ENCODE results near the gene LEFTY2.
"Not testable (repeated sequence)": the region's sequence is repeated elsewhere in the genome, so short reads cannot be mapped to it uniquely, and the experiment has no call there.

LEFTY2 gene

DNA sequence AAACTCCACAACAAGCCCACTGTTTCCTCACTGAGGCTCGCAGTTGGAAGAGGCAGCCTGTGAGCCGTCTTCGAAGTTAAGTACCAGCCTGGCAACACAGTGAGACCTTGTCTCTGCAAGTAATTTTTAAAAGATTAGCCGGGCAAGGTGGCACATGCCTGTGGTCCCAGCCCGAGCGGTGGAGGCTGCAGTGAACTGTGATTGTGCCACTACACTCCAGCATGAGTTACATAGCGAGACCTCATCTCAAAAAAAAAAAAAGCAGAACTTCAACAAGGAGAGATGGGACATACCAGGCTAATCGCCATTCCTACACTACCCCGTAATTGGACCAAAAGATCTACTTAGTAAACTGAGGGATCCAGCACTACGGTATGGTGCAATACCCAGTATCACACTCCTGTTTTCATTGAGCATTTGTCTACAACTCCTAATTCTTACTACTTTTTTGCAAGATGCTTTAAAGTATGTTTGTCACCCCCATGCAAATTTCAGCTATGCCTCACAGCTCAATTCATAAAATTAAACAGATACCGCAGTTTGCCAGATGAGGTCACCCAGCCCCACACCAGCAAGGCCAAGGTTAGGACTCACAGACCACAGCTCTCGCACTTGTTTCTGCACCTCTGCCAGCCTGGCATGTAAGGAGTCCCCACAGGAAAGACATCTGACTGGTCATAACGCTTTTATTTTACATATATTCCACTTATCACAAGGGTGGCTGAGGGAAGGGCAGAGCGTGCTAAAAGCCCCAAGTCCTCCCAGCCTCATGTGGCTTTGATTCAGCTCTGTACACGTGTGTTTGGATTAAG lies 37.1 kb upstream of the LEFTY2 start:
- no peak for DNase-seq (ENCODE audit: low read depth, low spot score)
- in situ Hi-C loops (cut with HindIII; ENCODE audit: low sequenced_read_pairs) = no loop called here
- TF ChIP-seq, protein P1, sequence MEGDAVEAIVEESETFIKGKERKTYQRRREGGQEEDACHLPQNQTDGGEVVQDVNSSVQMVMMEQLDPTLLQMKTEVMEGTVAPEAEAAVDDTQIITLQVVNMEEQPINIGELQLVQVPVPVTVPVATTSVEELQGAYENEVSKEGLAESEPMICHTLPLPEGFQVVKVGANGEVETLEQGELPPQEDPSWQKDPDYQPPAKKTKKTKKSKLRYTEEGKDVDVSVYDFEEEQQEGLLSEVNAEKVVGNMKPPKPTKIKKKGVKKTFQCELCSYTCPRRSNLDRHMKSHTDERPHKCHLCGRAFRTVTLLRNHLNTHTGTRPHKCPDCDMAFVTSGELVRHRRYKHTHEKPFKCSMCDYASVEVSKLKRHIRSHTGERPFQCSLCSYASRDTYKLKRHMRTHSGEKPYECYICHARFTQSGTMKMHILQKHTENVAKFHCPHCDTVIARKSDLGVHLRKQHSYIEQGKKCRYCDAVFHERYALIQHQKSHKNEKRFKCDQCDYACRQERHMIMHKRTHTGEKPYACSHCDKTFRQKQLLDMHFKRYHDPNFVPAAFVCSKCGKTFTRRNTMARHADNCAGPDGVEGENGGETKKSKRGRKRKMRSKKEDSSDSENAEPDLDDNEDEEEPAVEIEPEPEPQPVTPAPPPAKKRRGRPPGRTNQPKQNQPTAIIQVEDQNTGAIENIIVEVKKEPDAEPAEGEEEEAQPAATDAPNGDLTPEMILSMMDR (IDR thresholded peaks at IDR 0.05; ENCODE audit: low read depth, low read length) = no peak

DNA sequence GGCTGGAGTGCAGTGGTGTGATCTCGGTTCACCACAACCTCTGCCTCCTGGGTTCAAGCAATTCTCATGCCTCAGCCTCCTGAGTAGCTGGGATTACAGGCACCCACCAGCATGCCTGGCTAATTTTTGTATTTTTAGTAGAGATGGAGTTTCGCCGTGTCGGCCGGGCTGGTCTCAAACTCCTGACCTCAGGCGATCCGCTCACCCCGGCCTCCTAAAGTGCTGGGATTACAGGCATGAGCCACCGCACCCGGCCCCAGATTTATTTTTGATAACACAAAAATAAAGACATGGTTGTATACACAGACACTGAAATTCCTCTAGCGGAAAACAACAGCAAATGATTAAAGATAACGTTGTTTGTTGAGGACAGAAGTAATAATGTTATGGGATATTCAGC lies 34.1 kb upstream of the LEFTY2 start:
- H3K4me3 ChIP-seq (ENCODE audit: low read depth, low read length); DNase-seq (ENCODE audit: low read depth, low spot score); in situ Hi-C loops (cut with HindIII; ENCODE audit: low sequenced_read_pairs): not testable (repeated sequence)

More for the DNA sequence above, 37.1 kb upstream of the LEFTY2 start:
- H3K4me3 ChIP-seq (ENCODE audit: low read depth, low read length) = no peak overlapping the region

DNA sequence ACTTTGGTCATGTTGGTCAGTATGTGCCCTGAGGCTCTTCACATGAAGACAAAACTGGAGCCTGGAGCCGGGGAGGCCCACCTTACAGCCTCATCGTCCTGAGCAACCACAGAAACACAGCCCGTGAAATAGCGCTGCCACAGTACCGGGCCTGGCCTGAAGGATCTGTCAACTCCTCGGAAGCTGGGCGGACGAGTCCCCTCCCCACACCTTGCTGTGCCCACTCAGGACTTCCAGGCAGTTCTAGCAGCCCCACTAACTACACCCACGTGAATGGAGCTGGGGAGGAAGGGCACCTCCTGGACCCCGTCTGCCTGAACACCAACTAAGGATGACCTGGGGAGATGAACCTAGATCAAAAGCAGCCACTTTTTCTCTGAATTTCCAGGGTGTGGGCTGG lies 33.4 kb upstream of the LEFTY2 start:
- in situ Hi-C loops (cut with HindIII; ENCODE audit: low sequenced_read_pairs) = no loop called here
- TF ChIP-seq, protein P1 (IDR thresholded peaks at IDR 0.05; ENCODE audit: low read depth, low read length) = no peak
- no peak overlapping the region for H3K4me3 ChIP-seq (ENCODE audit: low read depth, low read length)
- DNase-seq (ENCODE audit: low read depth, low spot score) = no peak

DNA sequence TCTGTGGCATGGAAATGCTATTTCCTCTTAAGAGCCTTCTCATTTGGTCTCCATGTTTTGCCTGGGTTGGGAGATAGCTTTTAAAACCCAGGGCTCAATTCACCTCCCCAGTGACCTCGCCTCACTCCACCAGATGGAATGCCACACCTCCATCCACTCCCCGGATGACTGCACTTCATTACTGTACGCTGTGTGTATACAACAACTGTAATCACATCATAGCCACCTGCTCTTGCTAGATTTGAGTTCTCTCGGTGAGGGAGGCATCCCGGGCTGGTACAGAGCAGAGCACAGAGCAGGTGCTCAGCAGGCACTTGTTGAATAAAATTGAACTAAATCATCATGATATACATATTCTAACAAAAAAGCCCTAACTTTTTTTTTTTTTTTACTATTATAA lies 32.1 kb upstream of the LEFTY2 start:
- no peak for DNase-seq (ENCODE audit: low read depth, low spot score)
- TF ChIP-seq, protein P1 (IDR thresholded peaks at IDR 0.05; ENCODE audit: low read depth, low read length) = no peak
- no peak overlapping the region for H3K4me3 ChIP-seq (ENCODE audit: low read depth, low read length)
- in situ Hi-C loops (cut with HindIII; ENCODE audit: low sequenced_read_pairs) = no loop called here

DNA sequence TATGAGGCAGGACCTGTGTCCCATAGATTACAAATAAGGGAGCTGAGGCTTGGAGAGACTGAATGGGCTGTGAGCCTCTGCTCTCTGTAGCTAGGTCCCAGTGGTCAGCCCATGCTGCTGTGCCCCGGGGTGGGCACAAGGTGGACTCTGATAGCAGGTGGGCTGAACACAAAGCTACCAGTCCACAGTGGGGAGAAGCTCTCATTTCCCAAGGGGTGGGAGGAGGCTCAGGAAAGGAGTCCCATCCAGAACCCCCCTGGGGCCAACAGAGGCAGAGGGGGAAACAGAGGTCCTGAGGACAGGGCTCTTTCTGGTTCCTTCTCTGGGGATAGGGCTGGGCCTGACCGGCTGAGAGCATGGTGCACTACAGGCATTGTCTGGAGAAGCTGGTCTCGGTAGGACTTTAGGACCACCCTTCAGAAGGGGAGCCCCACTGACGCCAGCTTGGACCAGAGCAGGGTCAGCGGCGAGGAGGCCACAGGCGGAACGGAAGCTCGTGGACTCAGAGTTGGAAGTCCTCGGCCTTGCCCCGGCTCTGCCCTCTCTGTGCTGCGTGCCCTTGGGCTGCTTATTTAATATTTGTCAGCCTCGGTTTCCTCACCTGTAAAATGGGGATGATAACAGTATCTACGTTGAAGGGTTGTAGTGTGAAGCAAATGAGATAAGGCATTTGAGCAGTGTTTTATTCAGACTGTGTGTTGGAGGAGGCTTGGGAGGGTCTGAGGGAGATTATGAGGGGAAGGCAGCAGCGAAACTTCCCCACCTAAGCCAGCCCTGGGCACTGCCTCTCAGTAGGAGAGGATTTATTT lies 31.5 kb upstream of the LEFTY2 start:
- in situ Hi-C loops (cut with HindIII; ENCODE audit: low sequenced_read_pairs) = no loop called here
- no peak overlapping the region for H3K4me3 ChIP-seq (ENCODE audit: low read depth, low read length)
- no peak for DNase-seq (ENCODE audit: low read depth, low spot score)
- TF ChIP-seq, protein P1 (IDR thresholded peaks at IDR 0.05; ENCODE audit: low read depth, low read length) = no peak

DNA sequence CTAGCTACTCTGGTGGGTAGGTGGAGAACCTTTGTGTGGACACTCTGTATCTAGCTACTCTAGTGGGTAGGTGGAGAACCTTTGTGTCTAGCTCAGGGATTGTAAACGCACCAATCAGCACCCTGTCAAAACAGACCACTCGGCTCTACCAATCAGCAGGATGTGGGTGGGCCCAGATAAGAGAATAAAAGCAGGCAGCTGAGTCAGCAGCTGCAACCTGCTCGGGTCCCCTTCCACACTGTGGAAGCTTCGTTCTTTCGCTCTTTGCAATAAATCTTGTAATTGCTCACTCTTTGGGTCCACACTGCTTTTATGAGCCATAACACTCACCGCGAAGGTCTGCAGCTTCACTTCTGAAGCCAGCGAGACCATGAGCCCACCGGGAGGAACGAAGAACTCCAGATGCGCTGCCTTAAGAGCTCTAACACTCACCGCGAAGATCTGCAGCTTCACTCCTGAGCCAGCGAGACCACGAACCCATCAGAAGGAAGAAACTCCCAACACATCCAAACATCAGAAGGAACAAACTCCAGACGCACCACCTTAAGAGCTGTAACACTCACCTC lies 29.7 kb upstream of the LEFTY2 start:
- in situ Hi-C loops (cut with HindIII; ENCODE audit: low sequenced_read_pairs); H3K4me3 ChIP-seq (ENCODE audit: low read depth, low read length); DNase-seq (ENCODE audit: low read depth, low spot score): not testable (repeated sequence)

DNA sequence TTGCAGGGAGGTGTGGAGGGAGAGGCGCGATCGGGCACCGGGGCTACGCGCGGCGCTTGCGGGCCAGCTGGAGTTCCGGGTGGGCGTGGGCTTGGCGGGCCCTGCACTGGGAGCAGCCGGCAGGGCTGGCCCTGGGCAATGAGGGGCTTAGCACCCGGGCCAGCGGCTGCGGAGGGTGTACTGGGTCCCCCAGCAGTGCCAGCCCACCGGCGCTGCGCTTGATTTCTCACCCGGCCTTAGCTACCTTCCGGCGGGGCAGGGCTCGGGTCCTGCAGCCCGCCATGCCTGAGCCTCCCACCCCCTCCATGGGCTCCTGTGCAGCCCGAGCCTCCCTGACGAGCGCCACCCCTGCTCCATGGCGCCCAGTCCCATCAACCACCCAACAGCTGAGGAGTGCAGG lies 28.7 kb upstream of the LEFTY2 start:
- H3K4me3 ChIP-seq (ENCODE audit: low read depth, low read length); DNase-seq (ENCODE audit: low read depth, low spot score); in situ Hi-C loops (cut with HindIII; ENCODE audit: low sequenced_read_pairs): not testable (repeated sequence)

DNA sequence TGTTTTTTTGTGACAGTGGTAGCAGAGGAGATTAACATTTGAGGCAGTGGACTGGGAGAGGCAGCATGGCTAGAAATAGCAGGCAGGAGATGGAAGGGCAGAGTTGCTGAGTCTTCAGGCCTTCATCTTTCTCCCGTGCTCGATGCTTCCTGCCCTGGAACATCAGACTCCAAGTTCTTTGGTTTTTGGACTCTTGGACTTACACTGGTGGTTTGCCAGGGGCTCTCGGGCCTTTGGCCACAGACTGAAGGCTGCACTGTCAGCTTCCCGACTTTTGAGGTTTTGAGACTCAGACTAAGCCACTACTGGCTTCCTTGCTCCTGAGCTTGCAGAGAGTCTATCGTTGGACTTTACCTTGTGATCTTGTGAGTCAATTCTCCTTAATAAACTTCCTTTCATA lies 24.2 kb upstream of the LEFTY2 start:
- TF ChIP-seq, protein P1 (IDR thresholded peaks at IDR 0.05; ENCODE audit: low read depth, low read length) = no peak

More for the DNA sequence above, 24.2 kb upstream of the LEFTY2 start:
- in situ Hi-C loops (cut with HindIII; ENCODE audit: low sequenced_read_pairs) = no loop called here
- DNase-seq (ENCODE audit: low read depth, low spot score) = no peak
- H3K4me3 ChIP-seq (ENCODE audit: low read depth, low read length) = no peak overlapping the region

All from astrocyte of the spinal cord (primary cell).